Activated CD8-positive, alpha-beta memory T cell treated with anti-CD3 and anti-CD28 coated beads, Interleukin-2, amount 50 U/mL, for 24 hours (primary cell): ENCODE results near the gene ABHD12.
"Not testable (repeated sequence)": the region's sequence is repeated elsewhere in the genome, so short reads cannot be mapped to it uniquely, and the experiment has no call there.

Experiments
- DNase-seq: peaks from one replicate; pipeline ENCODE4 v3.0.0-alpha.2; 2020; ENCODE audit errors: extremely low read depth

ABHD12 gene

GRCh38 chr20:25390538-25391528, at the start of gene ABHD12:
TSS of gene ABHD12 (minus strand) at chr20:25390835. CDS start at chr20:25390703, 132 bp downstream.
- DNase-seq, result peak; percentile 81

GRCh38 chr20:25439328-25439727, 48.7 kb upstream of the ABHD12 start:
- DNase-seq, result no peak

- DNase-seq, result no peak
These were observed 46.5 kb upstream of the ABHD12 start for GRCh38 chr20:25437153-25437581.

- DNase-seq, result no peak
These were observed 33.9 kb upstream of the ABHD12 start for GRCh38 chr20:25424536-25424935.

- no peak for DNase-seq
These were observed 31.4 kb upstream of the ABHD12 start for GRCh38 chr20:25422032-25422431.

- DNase-seq, result no peak
These were observed 30.5 kb upstream of the ABHD12 start for GRCh38 chr20:25421102-25421501.

- no peak for DNase-seq
These were observed 28.1 kb upstream of the ABHD12 start for GRCh38 chr20:25418776-25419175.

GRCh38 chr20:25408890-25409289, 18.3 kb upstream of the ABHD12 start:
- no peak for DNase-seq

GRCh38 chr20:25408170-25408547, 17.5 kb upstream of the ABHD12 start:
- no peak for DNase-seq

- DNase-seq, result peak; percentile 63
These were observed 16.9 kb upstream of the ABHD12 start, which contains the start of gene GINS1 for GRCh38 chr20:25407311-25408169. TSS of gene GINS1 (plus strand) at chr20:25407673. CDS start at chr20:25407821, 148 bp downstream.

GRCh38 chr20:25402583-25402982, 11.9 kb upstream of the ABHD12 start:
- no peak for DNase-seq

- not testable (repeated sequence) for DNase-seq
These were observed 9.7 kb upstream of the ABHD12 start for GRCh38 chr20:25400291-25400732.

- no peak for DNase-seq
These were observed 8.4 kb upstream of the ABHD12 start for GRCh38 chr20:25399037-25399430.

GRCh38 chr20:25398376-25399036, 7.9 kb upstream of the ABHD12 start:
- DNase-seq, result no peak

- DNase-seq, result no peak
These were observed 7.2 kb upstream of the ABHD12 start for GRCh38 chr20:25397821-25398220.

GRCh38 chr20:25397096-25397495, 6.5 kb upstream of the ABHD12 start:
- DNase-seq, result no peak

- no peak for DNase-seq
These were observed 4.4 kb upstream of the ABHD12 start for GRCh38 chr20:25394996-25395395.

- no peak for DNase-seq
These were observed 3.6 kb upstream of the ABHD12 start for GRCh38 chr20:25394276-25394675.

GRCh38 chr20:25389858-25390537, 637 bp downstream of the ABHD12 start:
- no peak for DNase-seq

GRCh38 chr20:25389401-25389857, 1.2 kb downstream of the ABHD12 start:
- DNase-seq, result no peak
